IMR-90 (cell line): ENCODE measurements around the gene ATP7A. TPM values are rescaled to one million over a fixed set of nuclear protein-coding genes. Genes with fewer than 3 reads are reported as not detected.
"Not testable (repeated sequence)": the region's sequence is repeated elsewhere in the genome, so short reads cannot be mapped to it uniquely, and the experiment has no call there.

Source experiments
- ATAC-seq: fragments of 200-7000 bp; cut with Tn5 transposase; 2 replicates; pipeline ENCODE4 v1.9.1; 2020; ENCODE audit warnings: low read depth, mild to moderate bottlenecking, moderate library complexity
- BruUV-seq: library from RNA; stranded (reverse); fragments of 400-500 nt; replicated peaks from 2 replicates; lab custom pipeline; 2021; lab: Mats Ljungman, UMichigan
- CTCF ChIA-PET: fragments of 300-600 bp; formaldehyde crosslinking; extraction: SDS; loops from one replicate; lab custom pipeline; 2021; ENCODE audit warnings: antibody characterized with exemption; lab: Yijun Ruan, JAX
- POLR2A ChIA-PET: fragments of 300-600 bp; sonication (Branson Sonifier 250); formaldehyde crosslinking; loops from one replicate; lab custom pipeline; 2022; ENCODE audit warnings: antibody characterized with exemption; ENCODE audit not compliant: unreplicated experiment; lab: Charles Lee
- DNase-seq: peaks from one replicate; pipeline ENCODE4 v3.0.0; 2013
- H2AFZ ChIP-seq: replicated peaks from 2 replicates; pipeline ENCODE3; 2013; ENCODE audit warnings: low read length, mild to moderate bottlenecking; ENCODE audit not compliant: poor library complexity
- H2AK5ac ChIP-seq: 2 replicates; pipeline ENCODE4 v1.6.1; 2013; ENCODE audit warnings: low read depth, low read length, inconsistent platforms
- H2AK9ac ChIP-seq: replicated peaks from 2 replicates; pipeline ENCODE3; 2013; ENCODE audit warnings: mild to moderate bottlenecking, low read depth, low read length, moderate library complexity; ENCODE audit not compliant: poor library complexity
- H2BK120ac ChIP-seq: 2 replicates; pipeline ENCODE4 v1.6.1; 2013; ENCODE audit warnings: low read depth, low read length, inconsistent platforms
- H2BK15ac ChIP-seq: 3 replicates; pipeline ENCODE4 v1.6.1; 2013; ENCODE audit warnings: low read depth, low read length, inconsistent platforms
- H2BK20ac ChIP-seq: 2 replicates; pipeline ENCODE4 v1.6.1; 2013; ENCODE audit warnings: low read depth, mild to moderate bottlenecking, inconsistent platforms, low read length, moderate library complexity
- H2BK5ac ChIP-seq: 2 replicates; pipeline ENCODE4 v1.6.1; 2013; ENCODE audit warnings: mild to moderate bottlenecking, low read depth, low read length, inconsistent platforms; ENCODE audit not compliant: poor library complexity, severe bottlenecking
- H3K14ac ChIP-seq: replicated peaks from 2 replicates; pipeline ENCODE4 v1.6.1; 2013; ENCODE audit warnings: low read depth, low read length, inconsistent platforms
- H3K18ac ChIP-seq: 2 replicates; pipeline ENCODE4 v1.6.1; 2013; ENCODE audit warnings: low read depth, low read length, control low read depth
- H3K23ac ChIP-seq: 2 replicates; pipeline ENCODE4 v1.6.1; 2013; ENCODE audit warnings: low read depth, low read length, inconsistent platforms
- H3K27ac ChIP-seq: 2 replicates; pipeline ENCODE4 v1.5.1; 2013; ENCODE audit warnings: mild to moderate bottlenecking, control low read depth, low read length; ENCODE audit not compliant: insufficient read depth
- H3K27me3 ChIP-seq: 2 replicates; pipeline ENCODE4 v1.6.1; 2013; ENCODE audit warnings: low read length; ENCODE audit not compliant: control insufficient read depth, insufficient read depth
- H3K36me3 ChIP-seq: 2 replicates; pipeline ENCODE4 v1.6.1; 2013; ENCODE audit warnings: low read length, mixed read lengths; ENCODE audit not compliant: control insufficient read depth, insufficient read depth
- H3K4ac ChIP-seq: 2 replicates; pipeline ENCODE4 v1.6.1; 2013; ENCODE audit warnings: low read depth, low read length, inconsistent platforms
- H3K4me1 ChIP-seq: 2 replicates; pipeline ENCODE4 v1.6.1; 2013; ENCODE audit warnings: low read length, mixed read lengths; ENCODE audit not compliant: control insufficient read depth, insufficient read depth
- H3K4me2 ChIP-seq: 2 replicates; pipeline ENCODE4 v1.6.1; 2013; ENCODE audit warnings: low read depth, mild to moderate bottlenecking, control low read depth, low read length, moderate library complexity
- H3K4me3 ChIP-seq: 2 replicates; pipeline ENCODE4 v1.5.1; 2013; ENCODE audit warnings: low read depth, mild to moderate bottlenecking, control low read depth, low read length, moderate library complexity; ENCODE audit not compliant: insufficient read depth
- H3K56ac ChIP-seq: 2 replicates; pipeline ENCODE4 v1.6.1; 2013; ENCODE audit warnings: low read length, inconsistent platforms; ENCODE audit not compliant: insufficient read depth; ENCODE audit errors: extremely low read depth
- H3K79me1 ChIP-seq, 2 experiments: 2 replicates each; pipeline ENCODE4 v1.6.1; 2013; ENCODE audit warnings: low read length in 2 of 2, inconsistent platforms in 1 of 2, low read depth in 1 of 2
- H3K9ac ChIP-seq: 2 replicates; pipeline ENCODE4 v1.6.1; 2013; ENCODE audit warnings: low read depth, low read length, control low read depth
- H3K9me1 ChIP-seq: 2 replicates; pipeline ENCODE4 v1.6.1; 2013; ENCODE audit warnings: low read length, inconsistent platforms; ENCODE audit not compliant: insufficient read depth
- H3K9me3 ChIP-seq: 2 replicates; pipeline ENCODE4 v1.6.1; 2013; ENCODE audit warnings: low read length; ENCODE audit not compliant: control insufficient read depth, insufficient read depth
- H4K20me1 ChIP-seq: 2 replicates; pipeline ENCODE4 v1.6.1; 2013; ENCODE audit warnings: low read length, inconsistent platforms; ENCODE audit not compliant: insufficient read depth
- H4K5ac ChIP-seq: 2 replicates; pipeline ENCODE4 v1.6.1; 2013; ENCODE audit warnings: mild to moderate bottlenecking, low read depth, low read length, control low read depth
- H4K8ac ChIP-seq, 2 experiments: 2 replicates each; pipeline ENCODE4 v1.6.1; 2013; ENCODE audit warnings: low read depth in 2 of 2, low read length in 2 of 2, control low read depth in 1 of 2, inconsistent platforms in 1 of 2
- H4K91ac ChIP-seq: 2 replicates; pipeline ENCODE4 v1.6.1; 2013; ENCODE audit warnings: low read depth, low read length, inconsistent platforms; ENCODE audit not compliant: insufficient read depth
- CEBPB ChIP-seq: IDR thresholded peaks from 2 replicates; pipeline ENCODE4 v1.6.1; 2012; ENCODE audit warnings: low read depth, low read length, improper control_type of control experiment
- FOS ChIP-seq: fragments of 150-350 bp; IDR thresholded peaks from 2 replicates; pipeline ENCODE4 v1.6.1; 2016; ENCODE audit warnings: low read depth, low read length
- MAZ ChIP-seq: IDR thresholded peaks from 2 replicates; pipeline ENCODE4 v1.6.1; 2012; ENCODE audit warnings: low read depth, mild to moderate bottlenecking, low read length, improper control_type of control experiment, moderate library complexity, borderline replicate concordance
- WGBS, 2 experiments: methylation state at CpG; one replicate each; pipeline versions ENCODE4 v1.1.5 to v1.1.7; 2013; ENCODE audit warnings: missing lambda C conversion rate in 2 of 2; ENCODE audit not compliant: insufficient read length in 1 of 2; ENCODE audit errors: extremely low coverage in 2 of 2; 5-methylcytosine and 5-hydroxymethylcytosine counted together
- dilution Hi-C: fragments of 300-500 bp; cut with HindIII; formaldehyde crosslinking; loops from one replicate; pipeline ENCODE4 v1.14.3; 2018; ENCODE audit warnings: low sequenced_read_pairs; ENCODE audit not compliant: unreplicated experiment
- in situ Hi-C: fragments of 300-500 bp; cut with MboI; formaldehyde crosslinking; loops from 3 replicates; pipeline ENCODE4 v1.14.3; 2019; ENCODE audit warnings: low sequenced_read_pairs, inconsistent platforms, mixed read lengths
- intact Hi-C: fragments of 100-400 bp; cut with micrococcal nuclease; formaldehyde crosslinking; loops from 2 replicates; pipeline ENCODE4 v1.10.0; 2022
- polyA plus RNA-seq, 3 experiments: library from polyadenylated mRNA; depleted of rRNA; stranded (reverse); fragments of >200 nt; gene quantifications; 2 replicates each; pipeline ENCODE4 v1.2.3, GENCODE V29; 2012; ENCODE audit warnings: low replicate concordance in 1 of 3
- total RNA-seq: library from RNA; depleted of rRNA; stranded (reverse); fragments of >200 nt; gene quantifications from 2 replicates; pipeline ENCODE4 v1.2.3, GENCODE V29; 2012
- TF ChIP-seq, protein P1 (sequence below): conservative IDR thresholded peaks from 2 replicates; pipeline ENCODE4 v1.5.1; 2012; ENCODE audit warnings: mild to moderate bottlenecking, low read depth, low read length, improper control_type of control experiment

Gene ATP7A
- total and polyA plus RNA-seq, 2 of the 4 experiments (the other 2 are of a cell fraction), result 4.2 to 22.4 TPM

DNA sequence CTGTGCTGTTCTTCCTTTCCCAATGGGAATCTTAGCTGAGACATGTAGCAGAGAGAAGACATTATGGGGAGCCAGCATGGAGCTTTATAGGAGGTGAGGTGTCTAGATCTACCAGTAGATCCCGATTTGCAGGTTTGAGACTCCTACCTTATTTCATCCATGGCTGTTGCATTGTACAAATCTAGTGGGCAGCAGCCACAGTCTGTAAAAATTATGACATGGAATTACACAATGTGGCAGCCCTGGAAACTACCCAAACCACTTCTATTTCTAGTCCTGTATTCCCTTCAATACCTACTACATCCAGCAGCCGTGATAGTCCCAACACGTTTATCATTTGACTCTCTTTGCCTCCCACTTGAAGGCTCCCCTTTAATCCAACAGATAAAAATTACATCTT lies 8.1 kb downstream of the ATP7A start:
- H3K79me1 ChIP-seq, result peaks cover 0 to 7% of the 10 kb centered on the region in 2 experiments; a peak in 1 of 4 replicates
- H4K8ac ChIP-seq, result no peak overlapping the region
- no peaks in the 10 kb centered on the region for H3K36me3 ChIP-seq
- H3K27me3 ChIP-seq, result no peaks in the 10 kb centered on the region
- H3K27ac ChIP-seq, result no peak overlapping the region
- H2BK20ac ChIP-seq, result no peak overlapping the region
- no peaks in the 10 kb centered on the region for H3K9me1 ChIP-seq
- H2BK15ac ChIP-seq, result no peak overlapping the region
- no peak overlapping the region for H2AFZ ChIP-seq
- no peak overlapping the region for H3K56ac ChIP-seq
- no peak overlapping the region for H4K5ac ChIP-seq
- ATAC-seq (no peak), DNase-seq (peak; percentile 15)
- no peak overlapping the region for H3K9ac ChIP-seq
- H2BK5ac ChIP-seq, result no peak overlapping the region
- no peak overlapping the region for H3K4me3 ChIP-seq
- H4K91ac ChIP-seq, result no peak overlapping the region
- H2AK5ac ChIP-seq, result no peak overlapping the region
- CTCF ChIA-PET, result no interaction called here
- H3K23ac ChIP-seq, result no peak overlapping the region
- H2AK9ac ChIP-seq, result no peak overlapping the region
- no peak overlapping the region for H3K4me2 ChIP-seq
- TF ChIP-seq, protein P1, sequence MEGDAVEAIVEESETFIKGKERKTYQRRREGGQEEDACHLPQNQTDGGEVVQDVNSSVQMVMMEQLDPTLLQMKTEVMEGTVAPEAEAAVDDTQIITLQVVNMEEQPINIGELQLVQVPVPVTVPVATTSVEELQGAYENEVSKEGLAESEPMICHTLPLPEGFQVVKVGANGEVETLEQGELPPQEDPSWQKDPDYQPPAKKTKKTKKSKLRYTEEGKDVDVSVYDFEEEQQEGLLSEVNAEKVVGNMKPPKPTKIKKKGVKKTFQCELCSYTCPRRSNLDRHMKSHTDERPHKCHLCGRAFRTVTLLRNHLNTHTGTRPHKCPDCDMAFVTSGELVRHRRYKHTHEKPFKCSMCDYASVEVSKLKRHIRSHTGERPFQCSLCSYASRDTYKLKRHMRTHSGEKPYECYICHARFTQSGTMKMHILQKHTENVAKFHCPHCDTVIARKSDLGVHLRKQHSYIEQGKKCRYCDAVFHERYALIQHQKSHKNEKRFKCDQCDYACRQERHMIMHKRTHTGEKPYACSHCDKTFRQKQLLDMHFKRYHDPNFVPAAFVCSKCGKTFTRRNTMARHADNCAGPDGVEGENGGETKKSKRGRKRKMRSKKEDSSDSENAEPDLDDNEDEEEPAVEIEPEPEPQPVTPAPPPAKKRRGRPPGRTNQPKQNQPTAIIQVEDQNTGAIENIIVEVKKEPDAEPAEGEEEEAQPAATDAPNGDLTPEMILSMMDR, result no peak
- TF ChIP-seq MAZ, result no peak
- no peak for TF ChIP-seq FOS
- TF ChIP-seq CEBPB, result 0 out of 2 replicates have a peak, but pooled peaks have one; percentile 34
- peaks cover 4% of the 10 kb centered on the region; the same call in 1 of the 2 replicates for H4K20me1 ChIP-seq
- no peaks in the 10 kb centered on the region for H3K9me3 ChIP-seq
- in situ Hi-C loops (loop anchor here (10.0 kb wide), 1 partner anchor 96 kb away; no protein-coding TSS in a partner anchor), dilution Hi-C loops (no loop called here), intact Hi-C loops (no loop called here)
- no peak overlapping the region for H2BK120ac ChIP-seq
- POLR2A ChIA-PET, result no interaction called here
- BruUV-seq, result no TSS peak
- WGBS, 2 experiments, result no CpG with 5 or more reads among the region's 3 CpGs
- H3K4me1 ChIP-seq, result peaks cover 2% of the 10 kb centered on the region; the same call in 1 of the 2 replicates
- no peak overlapping the region for H3K18ac ChIP-seq
- H3K4ac ChIP-seq, result no peak overlapping the region
- no peak overlapping the region for H3K14ac ChIP-seq

DNA sequence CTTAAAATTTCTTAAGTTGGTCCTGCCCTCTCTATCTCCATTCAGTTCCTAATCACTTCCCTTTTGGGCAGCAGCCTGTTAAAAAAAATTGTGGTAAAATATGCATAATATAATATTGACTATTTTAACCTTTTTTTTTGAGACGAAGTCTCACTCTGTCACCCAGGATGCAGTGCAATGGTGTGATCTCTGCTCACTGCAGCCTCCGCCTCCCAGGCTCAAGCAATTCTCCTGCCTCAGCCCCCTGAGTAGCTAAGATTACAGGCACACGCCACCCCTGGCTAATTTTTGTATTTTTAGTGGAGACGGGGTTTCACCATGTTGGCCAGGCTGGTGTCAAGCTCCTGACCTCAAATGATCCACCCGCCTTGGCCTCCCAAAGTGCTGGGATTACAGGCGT lies 8.9 kb downstream of the ATP7A start:
- 67% methylated on average over 3 of the region's 6 CpGs; no CpG with 5 or more reads in 1 of the 2 experiments for WGBS, 2 experiments
- DNase-seq, ATAC-seq, H3K27me3 ChIP-seq, H3K4me3 ChIP-seq, H3K4me1 ChIP-seq, H3K79me1 ChIP-seq, H4K20me1 ChIP-seq, H2BK120ac ChIP-seq, H3K56ac ChIP-seq, dilution Hi-C loops, H4K91ac ChIP-seq, H3K9ac ChIP-seq, H3K9me3 ChIP-seq, H3K4ac ChIP-seq, H3K9me1 ChIP-seq, intact Hi-C loops, H3K14ac ChIP-seq, H3K4me2 ChIP-seq, H3K23ac ChIP-seq, H4K8ac ChIP-seq, H3K36me3 ChIP-seq, H2BK5ac ChIP-seq, POLR2A ChIA-PET, H2AK9ac ChIP-seq, H2BK20ac ChIP-seq, H3K18ac ChIP-seq, BruUV-seq, H2BK15ac ChIP-seq, H2AFZ ChIP-seq, H2AK5ac ChIP-seq, CTCF ChIA-PET, H3K27ac ChIP-seq, H4K5ac ChIP-seq: not testable (repeated sequence)
- in situ Hi-C loops, result loop anchor here (10.0 kb wide), 1 partner anchor 95 kb away; no protein-coding TSS in a partner anchor
